ENCODE measurements around the gene GNB2.

The GNB2 gene

DNA sequence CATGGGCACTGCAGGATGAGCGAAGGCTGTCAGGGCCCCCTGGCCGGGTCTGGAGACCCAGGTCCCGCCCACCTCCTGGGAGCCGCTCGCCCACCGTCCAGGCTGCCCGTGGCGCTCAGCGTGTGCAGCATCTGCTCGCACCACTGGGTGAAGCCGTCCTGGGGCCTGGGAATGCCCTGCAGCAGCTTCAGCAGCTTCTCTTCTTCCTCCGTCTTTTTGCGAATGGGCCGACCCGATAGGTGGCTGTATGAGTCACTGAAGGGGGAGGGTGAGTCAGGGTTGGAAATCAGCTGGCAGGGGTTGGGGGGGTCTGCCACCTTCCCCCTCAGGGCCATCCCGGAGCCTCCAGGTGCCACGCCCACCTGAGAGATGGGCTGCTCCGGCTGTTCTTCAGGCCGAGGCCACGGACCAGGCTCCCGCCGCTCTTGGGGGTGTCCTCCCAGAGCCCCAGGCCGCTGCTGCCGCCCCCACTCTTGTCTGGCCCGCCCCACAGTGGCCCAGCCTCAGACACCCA is 8.7 kb downstream of the GNB2 start:
- DNase-seq (ENCODE audit: low read depth) = no peak
- no peak overlapping the region for H3K4me3 ChIP-seq (ENCODE audit: low read depth, low read length)
- in situ Hi-C loops (cut with HindIII; ENCODE audit: low sequenced_read_pairs) = no loop called here
- TF ChIP-seq, protein P1, sequence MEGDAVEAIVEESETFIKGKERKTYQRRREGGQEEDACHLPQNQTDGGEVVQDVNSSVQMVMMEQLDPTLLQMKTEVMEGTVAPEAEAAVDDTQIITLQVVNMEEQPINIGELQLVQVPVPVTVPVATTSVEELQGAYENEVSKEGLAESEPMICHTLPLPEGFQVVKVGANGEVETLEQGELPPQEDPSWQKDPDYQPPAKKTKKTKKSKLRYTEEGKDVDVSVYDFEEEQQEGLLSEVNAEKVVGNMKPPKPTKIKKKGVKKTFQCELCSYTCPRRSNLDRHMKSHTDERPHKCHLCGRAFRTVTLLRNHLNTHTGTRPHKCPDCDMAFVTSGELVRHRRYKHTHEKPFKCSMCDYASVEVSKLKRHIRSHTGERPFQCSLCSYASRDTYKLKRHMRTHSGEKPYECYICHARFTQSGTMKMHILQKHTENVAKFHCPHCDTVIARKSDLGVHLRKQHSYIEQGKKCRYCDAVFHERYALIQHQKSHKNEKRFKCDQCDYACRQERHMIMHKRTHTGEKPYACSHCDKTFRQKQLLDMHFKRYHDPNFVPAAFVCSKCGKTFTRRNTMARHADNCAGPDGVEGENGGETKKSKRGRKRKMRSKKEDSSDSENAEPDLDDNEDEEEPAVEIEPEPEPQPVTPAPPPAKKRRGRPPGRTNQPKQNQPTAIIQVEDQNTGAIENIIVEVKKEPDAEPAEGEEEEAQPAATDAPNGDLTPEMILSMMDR (IDR thresholded peaks at IDR 0.05; ENCODE audit: low read depth, low read length, missing control alignments) = no peak

DNA sequence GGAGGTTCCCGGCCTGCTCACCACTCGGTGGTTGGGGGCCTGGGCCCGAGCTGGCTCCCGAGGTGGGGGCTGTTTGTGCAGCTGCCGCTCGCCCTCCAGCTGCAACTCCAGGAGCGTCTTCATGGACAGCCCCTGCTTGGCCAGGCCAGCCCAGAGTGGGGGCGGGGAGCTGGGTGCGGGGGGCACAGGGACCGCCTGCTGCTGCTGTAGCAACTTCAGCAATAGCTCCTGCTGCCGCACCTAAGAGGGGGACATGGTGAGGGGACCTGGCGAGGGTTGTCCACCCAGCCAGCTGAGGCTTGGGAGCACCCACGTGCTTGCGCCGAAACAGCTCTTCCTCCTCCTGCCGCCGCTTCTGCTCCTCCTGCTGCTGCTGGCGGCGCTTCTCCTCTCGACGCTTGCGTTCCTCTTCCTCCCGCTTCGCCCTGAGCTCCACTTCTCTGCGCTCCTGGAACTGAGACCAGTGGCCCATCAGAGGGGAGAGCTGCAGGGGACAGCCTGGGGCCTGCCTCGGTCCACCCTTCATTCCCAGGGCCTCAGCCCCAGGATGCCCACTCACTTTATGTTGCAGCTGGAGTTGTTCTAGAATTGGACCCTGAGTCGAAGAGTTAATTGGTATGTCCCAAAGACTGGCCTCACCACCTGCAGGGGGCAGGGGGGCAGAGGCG is 9.6 kb downstream of the GNB2 start:
- in situ Hi-C loops (cut with HindIII; ENCODE audit: low sequenced_read_pairs) = no loop called here
- no peak overlapping the region for H3K4me3 ChIP-seq (ENCODE audit: low read depth, low read length)
- DNase-seq (ENCODE audit: low read depth) = no peak
- TF ChIP-seq, protein P1 (IDR thresholded peaks at IDR 0.05; ENCODE audit: low read depth, low read length, missing control alignments) = no peak

DNA sequence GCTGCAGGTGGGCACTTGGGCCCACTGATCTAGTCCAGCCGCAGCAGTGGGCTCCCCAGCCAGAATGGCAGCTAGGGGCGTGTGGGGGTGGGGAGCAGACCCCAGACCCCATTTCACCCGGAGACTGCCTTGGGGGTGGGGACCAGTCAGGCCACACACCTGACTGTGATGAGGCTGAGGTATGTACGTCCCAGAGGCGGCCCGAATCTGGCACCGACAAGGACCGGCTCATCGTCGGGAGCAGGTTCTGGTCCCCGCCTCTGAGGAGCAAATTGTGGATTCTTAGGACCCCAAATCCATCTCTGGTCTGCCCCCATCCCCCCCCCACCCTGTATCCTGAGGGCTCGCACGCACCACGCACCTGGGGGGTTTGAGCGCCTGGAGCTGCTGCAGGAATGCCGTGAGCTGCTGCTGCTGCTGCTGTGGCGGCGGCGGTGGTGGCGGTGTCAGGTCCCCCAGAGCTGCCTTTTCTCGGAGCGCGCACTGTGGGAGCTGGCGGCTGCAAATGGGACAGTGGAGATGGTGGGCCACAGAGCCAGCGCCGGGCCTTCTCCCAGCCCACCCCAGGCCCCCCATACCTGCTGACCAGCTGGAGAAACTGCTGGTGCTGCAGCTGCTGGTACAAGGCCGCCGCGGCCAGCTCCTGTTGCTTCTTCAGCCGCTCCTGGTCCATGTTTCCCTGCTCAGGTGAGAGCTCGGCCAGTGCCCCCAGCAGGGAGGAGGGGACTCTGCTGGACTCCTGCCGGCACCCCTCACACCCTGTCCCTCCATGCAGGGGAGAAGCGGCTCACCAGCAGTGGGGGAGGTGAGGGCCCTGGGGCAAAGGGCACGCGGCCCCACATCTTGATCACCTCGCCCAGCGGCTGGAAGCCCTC is 10.4 kb downstream of the GNB2 start:
- in situ Hi-C loops (cut with HindIII; ENCODE audit: low sequenced_read_pairs) = no loop called here
- no peak overlapping the region for H3K4me3 ChIP-seq (ENCODE audit: low read depth, low read length)
- TF ChIP-seq, protein P1 (IDR thresholded peaks at IDR 0.05; ENCODE audit: low read depth, low read length, missing control alignments) = no peak
- DNase-seq (ENCODE audit: low read depth) = no peak

DNA sequence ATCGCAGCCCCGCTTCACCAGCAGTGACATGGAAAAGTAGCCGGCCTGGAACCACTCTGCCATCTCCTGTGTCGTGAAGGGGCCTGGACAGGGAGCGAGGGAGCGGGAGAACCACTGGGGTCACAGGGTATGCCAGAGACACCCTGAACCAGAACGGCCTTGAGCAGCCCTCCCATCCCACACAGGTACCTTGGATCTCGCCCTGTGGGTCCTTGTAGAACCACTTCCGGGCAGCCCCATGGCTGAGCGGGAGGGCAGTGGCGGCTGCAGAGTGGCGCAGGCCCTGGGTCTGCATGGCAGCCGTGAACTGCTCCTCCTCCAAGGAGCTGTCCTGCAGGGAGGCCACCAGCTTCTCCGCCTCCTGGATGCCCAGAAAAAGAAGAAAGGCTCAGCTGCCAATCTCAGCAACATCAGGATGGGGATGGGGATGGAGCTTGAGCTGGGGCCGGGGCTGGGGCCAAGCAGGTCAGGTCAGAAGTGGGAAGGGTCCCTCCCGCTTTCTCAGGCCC is 11.0 kb downstream of the GNB2 start:
- in situ Hi-C loops (cut with HindIII; ENCODE audit: low sequenced_read_pairs) = no loop called here
- H3K4me3 ChIP-seq (ENCODE audit: low read depth, low read length) = no peak overlapping the region
- TF ChIP-seq, protein P1 (IDR thresholded peaks at IDR 0.05; ENCODE audit: low read depth, low read length, missing control alignments) = no peak
- no peak for DNase-seq (ENCODE audit: low read depth)

DNA sequence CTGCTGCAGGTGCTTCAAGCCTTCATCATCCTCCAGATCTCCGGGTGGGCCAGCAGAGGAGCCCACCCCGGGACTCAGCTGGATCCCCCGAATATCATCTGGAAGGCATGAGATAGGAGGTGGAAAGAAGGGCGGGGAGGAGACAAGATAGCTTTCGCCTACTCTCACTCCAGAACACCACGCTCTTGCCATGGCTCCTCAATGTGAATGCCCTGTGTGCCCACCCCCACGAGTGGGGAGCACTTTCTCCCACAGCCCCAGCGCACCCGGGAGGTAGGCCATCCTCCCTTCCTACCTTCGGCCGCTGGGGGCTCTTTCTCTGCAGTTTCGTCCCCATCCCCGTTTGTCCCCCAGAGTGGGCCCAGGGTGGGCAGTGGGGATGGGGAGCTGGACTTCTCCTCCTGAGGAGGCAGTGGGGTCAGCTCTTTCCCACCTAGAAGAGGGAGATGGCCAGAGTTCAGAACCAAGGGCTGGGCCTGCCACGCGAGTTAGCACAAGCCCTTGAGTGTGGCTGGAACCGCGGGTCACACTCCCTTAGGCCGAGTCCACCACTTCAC is 11.6 kb downstream of the GNB2 start:
- in situ Hi-C loops (cut with HindIII; ENCODE audit: low sequenced_read_pairs) = no loop called here
- TF ChIP-seq, protein P1 (IDR thresholded peaks at IDR 0.05; ENCODE audit: low read depth, low read length, missing control alignments) = no peak
- no peak for DNase-seq (ENCODE audit: low read depth)
- no peak overlapping the region for H3K4me3 ChIP-seq (ENCODE audit: low read depth, low read length)

DNA sequence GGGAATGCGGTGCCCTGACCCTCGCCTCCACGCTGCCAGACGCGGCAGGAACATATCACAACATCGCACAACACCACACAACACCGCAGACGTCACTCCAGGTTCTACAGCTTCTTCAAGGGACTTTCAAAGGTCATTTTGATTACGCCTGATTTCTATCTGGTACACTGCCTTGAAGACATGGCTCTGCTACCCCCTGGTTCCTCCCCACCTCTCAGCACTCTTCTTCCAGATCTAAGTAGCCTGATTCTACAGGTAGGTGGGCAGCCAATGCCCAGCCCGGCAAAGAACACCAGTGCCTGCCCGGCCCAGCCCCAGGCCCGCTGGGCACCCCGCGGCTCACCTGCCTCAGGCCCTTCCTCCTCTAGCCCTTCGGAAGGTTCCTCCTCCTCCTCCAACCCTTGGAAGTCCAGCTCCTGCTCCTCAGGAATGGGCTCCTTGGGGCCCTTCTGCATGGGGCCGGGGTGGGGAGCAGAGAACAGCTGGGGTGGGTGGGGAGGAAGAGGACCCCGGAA is 12.1 kb downstream of the GNB2 start:
- TF ChIP-seq, protein P1 (IDR thresholded peaks at IDR 0.05; ENCODE audit: low read depth, low read length, missing control alignments) = no peak
- no peak for DNase-seq (ENCODE audit: low read depth)

More for the DNA sequence above, 12.1 kb downstream of the GNB2 start:
- in situ Hi-C loops (cut with HindIII; ENCODE audit: low sequenced_read_pairs) = no loop called here
- no peak overlapping the region for H3K4me3 ChIP-seq (ENCODE audit: low read depth, low read length)

Measured in astrocyte of the cerebellum (primary cell).